HEK293T (cell line): ENCODE results near the gene COMMD6.

Experiments used
- CTCF ChIA-PET: fragments of 350-600 bp; formaldehyde crosslinking; extraction: SDS; loops from one replicate; lab custom pipeline; 2021; ENCODE audit warnings: antibody characterized with exemption, inconsistent platforms; lab: Yijun Ruan, JAX
- POLR2A ChIA-PET: fragments of 350-600 bp; formaldehyde crosslinking; extraction: SDS; loops from one replicate; lab custom pipeline; 2020; ENCODE audit warnings: antibody characterized with exemption, inconsistent platforms; lab: Yijun Ruan, JAX
- DNase-seq: peaks from one replicate; pipeline ENCODE4 v3.0.0; 2012; ENCODE audit warnings: mixed read lengths; ENCODE audit errors: extremely low spot score
- ARNT ChIP-seq: fragments of 450-650 bp; IDR thresholded peaks from 2 replicates; pipeline ENCODE4 v1.6.1; 2017; ENCODE audit warnings: mild to moderate bottlenecking
- BHLHE40 ChIP-seq: fragments of 450-650 bp; IDR thresholded peaks from 2 replicates; pipeline ENCODE4 v1.6.1; 2016; ENCODE audit warnings: mild to moderate bottlenecking, moderate library complexity, borderline replicate concordance
- CTBP1 ChIP-seq: fragments of 450-650 bp; IDR thresholded peaks from 2 replicates; pipeline ENCODE4 v1.6.1; 2016; ENCODE audit warnings: borderline replicate concordance
- ELF4 ChIP-seq: fragments of 450-650 bp; IDR thresholded peaks from 2 replicates; pipeline ENCODE4 v1.6.1; 2017; ENCODE audit warnings: antibody characterized with exemption
- FOXA1 ChIP-seq: fragments of 450-650 bp; IDR thresholded peaks from 2 replicates; pipeline ENCODE4 v1.6.1; 2016; ENCODE audit warnings: mild to moderate bottlenecking
- FOXK2 ChIP-seq: fragments of 450-650 bp; IDR thresholded peaks from 2 replicates; pipeline ENCODE4 v1.6.1; 2016; ENCODE audit warnings: mild to moderate bottlenecking
- FOXM1 ChIP-seq: fragments of 450-650 bp; IDR thresholded peaks from 2 replicates; pipeline ENCODE4 v1.6.1; 2017; ENCODE audit warnings: mild to moderate bottlenecking, borderline replicate concordance
- HDGF ChIP-seq: fragments of 450-650 bp; IDR thresholded peaks from 2 replicates; pipeline ENCODE4 v1.6.1; 2017; ENCODE audit warnings: antibody characterized with exemption, borderline replicate concordance
- L3MBTL2 ChIP-seq: fragments of 450-650 bp; conservative IDR thresholded peaks from 2 replicates; pipeline ENCODE4 v1.6.1; 2016; ENCODE audit warnings: mild to moderate bottlenecking
- LEF1 ChIP-seq: fragments of 450-650 bp; IDR thresholded peaks from 2 replicates; pipeline ENCODE4 v1.6.1; 2017; ENCODE audit warnings: mild to moderate bottlenecking, borderline replicate concordance
- NFRKB ChIP-seq: fragments of 450-650 bp; IDR thresholded peaks from 2 replicates; pipeline ENCODE4 v1.6.1; 2016; ENCODE audit warnings: mild to moderate bottlenecking, moderate library complexity
- SP1 ChIP-seq: fragments of 450-650 bp; IDR thresholded peaks from 2 replicates; pipeline ENCODE4 v1.6.1; 2017
- SUZ12 ChIP-seq: fragments of 450-650 bp; IDR thresholded peaks from 2 replicates; pipeline ENCODE4 v1.6.1; 2016; ENCODE audit warnings: mild to moderate bottlenecking
- TARDBP ChIP-seq: fragments of 450-650 bp; IDR thresholded peaks from 2 replicates; pipeline ENCODE4 v1.6.1; 2016
- ZNF384 ChIP-seq: fragments of 450-650 bp; IDR thresholded peaks from 2 replicates; pipeline ENCODE4 v1.6.1; 2016
- TF ChIP-seq, protein P1 (sequence below): fragments of 450-650 bp; IDR thresholded peaks from 2 replicates; pipeline ENCODE4 v1.6.1; 2016

COMMD6 gene

DNA sequence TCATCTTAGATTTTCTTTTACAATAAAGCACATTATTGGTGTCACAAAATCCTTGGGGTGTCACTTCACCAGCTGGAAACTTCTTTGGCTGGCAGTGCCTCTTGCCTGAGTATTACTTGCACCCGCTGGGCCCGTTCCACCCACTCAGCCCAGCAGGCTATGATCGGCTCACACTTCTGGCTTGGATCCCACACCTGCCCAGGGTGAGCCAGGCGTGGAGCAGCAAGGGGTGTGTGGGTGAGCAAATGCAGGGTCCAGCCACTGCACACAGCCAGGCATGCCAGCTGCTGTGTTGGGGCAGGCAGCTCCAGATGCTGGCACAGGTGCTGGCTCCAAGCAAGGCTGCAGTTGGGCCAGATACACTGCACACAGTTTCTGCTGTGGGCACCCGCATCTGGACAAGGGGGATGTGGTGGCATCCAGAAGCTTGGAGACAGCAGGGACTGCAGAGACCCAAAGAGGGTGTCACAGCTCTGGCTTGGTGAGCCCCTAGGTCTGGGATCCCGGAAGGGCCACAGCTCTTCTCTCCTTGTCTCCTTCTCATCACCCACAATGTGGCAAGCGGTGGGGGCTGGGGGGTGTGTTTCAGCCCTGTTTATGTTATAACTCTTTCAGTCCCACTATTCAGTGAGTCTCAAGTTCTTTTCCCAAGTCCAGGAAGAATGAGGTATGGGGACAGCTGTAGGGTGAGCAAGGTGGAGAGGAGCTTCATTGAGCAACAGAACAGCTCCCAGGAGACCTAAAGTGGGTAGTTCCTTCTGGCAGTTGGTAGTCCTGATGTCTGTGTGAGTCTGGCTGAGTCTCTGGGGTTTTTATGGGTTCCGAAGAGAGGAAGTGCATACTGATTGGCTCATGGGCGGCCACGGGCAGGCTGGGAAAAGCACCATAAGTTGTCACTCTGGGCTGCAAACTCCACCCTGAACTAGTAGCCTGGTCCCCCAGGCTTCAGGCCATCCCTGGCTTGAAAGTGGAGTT lies 30.3 kb downstream of the COMMD6 start:
- TF ChIP-seq CTBP1 (no peak), SUZ12 (no peak), FOXK2 (no peak), LEF1 (no peak), TARDBP (no peak), HDGF (no peak), L3MBTL2 (no peak), BHLHE40 (no peak)
- DNase-seq: no peak
- POLR2A ChIA-PET: no interaction called here
- CTCF ChIA-PET: interaction anchor here (0.5 kb wide), 1 partner anchor 22 kb away, joined by 3 read pairs; no protein-coding TSS in a partner anchor

DNA sequence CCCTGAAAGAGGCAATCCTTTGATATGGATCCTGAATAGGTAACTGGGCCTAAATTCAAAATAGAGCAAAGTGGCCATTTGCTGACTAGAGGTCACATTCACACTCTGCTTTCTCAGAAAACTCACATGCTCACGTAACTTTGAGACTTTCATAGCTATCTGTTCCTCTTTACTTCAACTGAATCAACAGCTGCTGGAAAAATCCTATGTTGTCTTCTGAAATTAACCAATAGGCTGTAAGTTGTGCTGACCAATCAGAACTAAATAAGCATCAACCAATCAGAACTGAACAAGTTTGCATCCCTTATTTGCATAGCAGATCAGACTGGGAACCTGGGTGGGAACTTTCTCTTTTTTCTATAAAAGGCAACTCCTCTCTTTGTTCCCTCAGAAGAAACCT lies 31.6 kb downstream of the COMMD6 start:
- no peak for TF ChIP-seq L3MBTL2
- no peak for TF ChIP-seq NFRKB
- TF ChIP-seq HDGF: no peak
- TF ChIP-seq FOXA1: no peak
- no peak for TF ChIP-seq FOXM1
- no peak for TF ChIP-seq SP1
- no peak for TF ChIP-seq SUZ12
- no peak for TF ChIP-seq FOXK2
- no peak for TF ChIP-seq CTBP1
- TF ChIP-seq ZNF384: no peak
- TF ChIP-seq LEF1: no peak
- no peak for DNase-seq
- POLR2A ChIA-PET: no interaction called here
- CTCF ChIA-PET: no interaction called here

- CTCF ChIA-PET: interaction anchor here (0.6 to 1.7 kb wide), 2 partner anchors 23 to 139 kb away, joined by 3 to 6 read pairs; partner anchors contain the start of gene TBC1D4
Measured at GRCh38 chr13:75505327-75505726, 32.3 kb downstream of the COMMD6 start.

GRCh38 chr13:75495938-75496337 lies 41.7 kb downstream of the COMMD6 start:
- ChIA-PET CTCF (interaction anchor here (0.6 to 1.9 kb wide), 3 partner anchors 9 to 14 kb away, joined by 3 to 5 read pairs (median 4); partner anchors contain the start of gene TBC1D4), POLR2A (no interaction called here)
- TF ChIP-seq FOXM1 (no peak), SUZ12 (no peak), FOXK2 (no peak), SP1 (no peak), HDGF (no peak), NFRKB (no peak), CTBP1 (no peak)
- TF ChIP-seq, protein P1, sequence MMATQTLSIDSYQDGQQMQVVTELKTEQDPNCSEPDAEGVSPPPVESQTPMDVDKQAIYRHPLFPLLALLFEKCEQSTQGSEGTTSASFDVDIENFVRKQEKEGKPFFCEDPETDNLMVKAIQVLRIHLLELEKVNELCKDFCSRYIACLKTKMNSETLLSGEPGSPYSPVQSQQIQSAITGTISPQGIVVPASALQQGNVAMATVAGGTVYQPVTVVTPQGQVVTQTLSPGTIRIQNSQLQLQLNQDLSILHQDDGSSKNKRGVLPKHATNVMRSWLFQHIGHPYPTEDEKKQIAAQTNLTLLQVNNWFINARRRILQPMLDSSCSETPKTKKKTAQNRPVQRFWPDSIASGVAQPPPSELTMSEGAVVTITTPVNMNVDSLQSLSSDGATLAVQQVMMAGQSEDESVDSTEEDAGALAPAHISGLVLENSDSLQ: no peak
- DNase-seq: no peak

More at GRCh38 chr13:75505327-75505726, 32.3 kb downstream of the COMMD6 start:
- POLR2A ChIA-PET: no interaction called here
- no peak for DNase-seq
- TF ChIP-seq BHLHE40: no peak
- TF ChIP-seq SP1: no peak
- no peak for TF ChIP-seq HDGF
- TF ChIP-seq ELF4: no peak
- TF ChIP-seq LEF1: no peak
- TF ChIP-seq CTBP1: no peak
- no peak for TF ChIP-seq TARDBP
- no peak for TF ChIP-seq FOXM1

DNA sequence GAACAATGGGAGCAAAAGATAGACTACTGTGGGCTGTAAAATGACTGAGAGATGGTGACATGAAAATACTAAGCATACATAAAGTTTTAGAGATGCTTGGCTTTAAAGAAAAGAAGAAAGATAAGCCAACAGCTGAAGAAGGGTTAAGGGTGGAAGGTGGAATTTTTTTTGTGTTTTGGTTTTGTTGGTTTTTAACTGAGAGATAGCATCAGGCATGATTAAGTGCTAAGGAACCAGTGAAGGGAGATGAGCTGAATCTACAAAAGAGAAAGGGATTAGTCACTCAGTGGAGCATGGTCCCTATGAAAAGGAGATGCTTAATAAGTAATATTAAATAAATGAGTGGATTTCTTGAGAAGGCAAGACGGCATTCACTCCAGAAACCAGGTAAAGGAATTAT lies 43.1 kb downstream of the COMMD6 start:
- no peak for DNase-seq
- ChIA-PET CTCF (interaction anchor here (1.9 kb wide), 1 partner anchor 12 kb away, joined by 5 read pairs; the partner anchor contains the start of gene TBC1D4), POLR2A (no interaction called here)
- TF ChIP-seq NFRKB: no peak
- TF ChIP-seq SUZ12: no peak
- TF ChIP-seq FOXK2: no peak
- TF ChIP-seq FOXA1: no peak
- TF ChIP-seq, protein P1: no peak
- no peak for TF ChIP-seq BHLHE40
- no peak for TF ChIP-seq HDGF
- no peak for TF ChIP-seq ZNF384
- no peak for TF ChIP-seq SP1
- no peak for TF ChIP-seq LEF1
- no peak for TF ChIP-seq CTBP1

- no peak for DNase-seq
- TF ChIP-seq CTBP1 (no peak), LEF1 (no peak), FOXM1 (no peak), L3MBTL2 (no peak), TARDBP (no peak), ELF4 (no peak)
- ChIA-PET CTCF (interaction anchor here (1.5 kb wide), 1 partner anchor 11 kb away, joined by 6 read pairs; the partner anchor contains the start of gene TBC1D4), POLR2A (interaction anchor here (1.8 kb wide), 1 partner anchor 11 kb away, joined by 7 read pairs; the partner anchor contains the start of gene TBC1D4)
Measured at GRCh38 chr13:75493156-75493555, 44.5 kb downstream of the COMMD6 start.

DNA sequence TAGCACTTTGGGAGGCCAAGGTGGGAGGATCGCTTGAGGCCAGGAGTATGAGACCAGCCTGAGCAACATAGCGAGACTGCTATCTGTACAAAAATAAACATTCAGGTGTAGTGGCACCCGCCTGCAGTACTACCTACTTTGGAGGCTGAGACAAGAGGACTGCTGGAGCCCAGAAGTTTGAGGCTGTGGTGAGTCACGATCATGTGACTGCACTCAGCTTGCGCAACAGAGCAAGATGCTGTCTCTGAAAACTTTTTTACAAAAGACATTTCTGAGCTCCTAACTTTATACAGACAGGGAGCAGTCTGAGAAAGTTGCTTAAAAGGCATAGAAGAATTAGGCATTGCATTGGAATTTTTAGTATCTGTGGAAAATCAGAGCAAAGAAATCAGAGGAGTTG lies 45.3 kb downstream of the COMMD6 start:
- TF ChIP-seq LEF1 (no peak), FOXK2 (no peak), ARNT (no peak), FOXM1 (no peak), ELF4 (no peak), FOXA1 (no peak), SUZ12 (no peak), TARDBP (no peak), CTBP1 (no peak), NFRKB (no peak), HDGF (no peak), BHLHE40 (no peak), ZNF384 (no peak), SP1 (no peak), L3MBTL2 (no peak)
- TF ChIP-seq, protein P1: no peak
- ChIA-PET CTCF (interaction anchor here (1.5 kb wide), 1 partner anchor 10 kb away, joined by 6 read pairs; the partner anchor contains the start of gene TBC1D4), POLR2A (interaction anchor here (1.4 to 1.8 kb wide), 2 partner anchors 11 to 45 kb away, joined by 3 to 7 read pairs; partner anchors contain the start of genes COMMD6 and TBC1D4)
- DNase-seq: no peak
